Measurements from ENCODE around the gene MORC2.

DNA sequence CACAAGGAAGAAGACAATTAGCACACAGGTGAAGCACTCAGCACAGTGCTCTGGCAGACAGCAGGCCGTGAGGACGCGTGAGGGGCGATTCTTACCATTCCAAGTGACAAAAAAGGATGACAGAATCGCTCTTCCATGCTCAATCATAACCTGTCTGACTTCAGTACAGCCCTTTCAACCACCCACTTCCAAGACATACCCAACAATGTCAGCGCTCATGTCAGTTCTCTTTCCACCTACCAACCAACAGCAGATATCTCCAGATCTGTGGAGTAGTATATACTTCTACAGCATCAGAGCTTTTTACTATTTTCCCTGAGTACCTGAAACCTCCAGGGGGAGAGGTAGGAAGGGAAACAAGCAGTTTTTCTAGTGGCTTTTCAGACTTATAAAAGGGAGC lies 40.2 kb downstream of the MORC2 start:
- TF ChIP-seq, protein P1, sequence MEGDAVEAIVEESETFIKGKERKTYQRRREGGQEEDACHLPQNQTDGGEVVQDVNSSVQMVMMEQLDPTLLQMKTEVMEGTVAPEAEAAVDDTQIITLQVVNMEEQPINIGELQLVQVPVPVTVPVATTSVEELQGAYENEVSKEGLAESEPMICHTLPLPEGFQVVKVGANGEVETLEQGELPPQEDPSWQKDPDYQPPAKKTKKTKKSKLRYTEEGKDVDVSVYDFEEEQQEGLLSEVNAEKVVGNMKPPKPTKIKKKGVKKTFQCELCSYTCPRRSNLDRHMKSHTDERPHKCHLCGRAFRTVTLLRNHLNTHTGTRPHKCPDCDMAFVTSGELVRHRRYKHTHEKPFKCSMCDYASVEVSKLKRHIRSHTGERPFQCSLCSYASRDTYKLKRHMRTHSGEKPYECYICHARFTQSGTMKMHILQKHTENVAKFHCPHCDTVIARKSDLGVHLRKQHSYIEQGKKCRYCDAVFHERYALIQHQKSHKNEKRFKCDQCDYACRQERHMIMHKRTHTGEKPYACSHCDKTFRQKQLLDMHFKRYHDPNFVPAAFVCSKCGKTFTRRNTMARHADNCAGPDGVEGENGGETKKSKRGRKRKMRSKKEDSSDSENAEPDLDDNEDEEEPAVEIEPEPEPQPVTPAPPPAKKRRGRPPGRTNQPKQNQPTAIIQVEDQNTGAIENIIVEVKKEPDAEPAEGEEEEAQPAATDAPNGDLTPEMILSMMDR (conservative IDR thresholded peaks at IDR 0.05; ENCODE audit: low read length), result no peak
- TF ChIP-seq EZH2phosphoT487 (IDR thresholded peaks at IDR 0.05; ENCODE audit: borderline replicate concordance, low read depth, low read length), result no peak
